Fibroblast of villous mesenchyme (primary cell): ENCODE results near the gene SRPK2. TPM values are rescaled to one million over a fixed set of nuclear protein-coding genes. Genes with fewer than 3 reads are reported as not detected.
"Not testable (repeated sequence)": the region's sequence is repeated elsewhere in the genome, so short reads cannot be mapped to it uniquely, and the experiment has no call there.

Source experiments
- DNase-seq: peaks from one replicate; pipeline ENCODE4 v3.0.0-alpha.2; 2010; ENCODE audit warnings: low read depth
- H3K4me3 ChIP-seq: 2 replicates; pipeline ENCODE4 v1.5.1; 2011; ENCODE audit warnings: low read depth, mild to moderate bottlenecking, low read length
- total RNA-seq: library from RNA; depleted of rRNA; stranded (reverse); fragments of >200 nt; gene quantifications from 2 replicates; pipeline ENCODE4 v1.2.3, GENCODE V29; 2012
- TF ChIP-seq, protein P1 (sequence below): IDR thresholded peaks from 2 replicates; pipeline ENCODE4 v1.5.1; 2012; ENCODE audit warnings: low read depth, mild to moderate bottlenecking, low read length; ENCODE audit not compliant: insufficient read depth

The SRPK2 gene
- total RNA-seq, 1 donor = 60.9 TPM

DNA sequence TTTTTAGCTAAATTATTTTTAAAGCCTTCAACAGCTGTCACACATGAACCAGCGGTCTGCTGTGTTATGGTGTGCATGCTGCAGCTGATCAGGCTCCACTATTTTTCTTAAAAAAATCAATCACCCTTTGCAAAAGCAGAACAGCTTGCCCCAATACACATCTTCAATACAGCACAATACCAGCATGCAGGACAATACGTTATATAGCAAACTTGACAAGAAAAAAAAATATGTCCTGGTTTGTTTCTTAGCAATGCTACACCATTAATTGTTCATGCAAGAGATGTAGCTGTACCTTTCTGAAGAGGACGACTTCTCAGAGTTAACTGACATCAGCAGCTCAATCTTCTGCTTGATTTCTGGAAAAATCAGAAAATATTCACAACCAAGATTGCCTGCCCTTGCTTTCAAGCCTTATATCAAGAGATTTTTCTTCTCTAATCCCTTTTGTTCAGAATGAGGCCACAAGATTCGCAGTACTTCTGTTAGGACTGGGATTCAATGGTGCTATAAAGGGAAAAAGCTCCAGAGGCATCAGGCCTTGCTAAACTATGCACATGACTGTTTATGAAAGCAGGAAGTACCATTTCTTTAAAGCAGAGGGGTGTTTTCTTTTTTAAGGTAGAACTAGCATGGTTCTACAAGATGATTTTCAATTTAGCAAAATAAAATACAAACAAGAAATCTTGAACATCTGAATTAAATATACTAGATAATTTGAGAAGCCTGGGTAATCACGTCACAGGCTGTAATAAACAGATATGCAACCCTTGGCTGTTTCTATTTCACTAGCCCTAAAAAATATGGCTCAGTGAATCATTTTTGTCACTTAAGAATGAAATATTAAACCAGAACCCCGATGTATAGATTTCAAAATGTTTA lies 120.0 kb downstream of the SRPK2 start:
- TF ChIP-seq, protein P1, sequence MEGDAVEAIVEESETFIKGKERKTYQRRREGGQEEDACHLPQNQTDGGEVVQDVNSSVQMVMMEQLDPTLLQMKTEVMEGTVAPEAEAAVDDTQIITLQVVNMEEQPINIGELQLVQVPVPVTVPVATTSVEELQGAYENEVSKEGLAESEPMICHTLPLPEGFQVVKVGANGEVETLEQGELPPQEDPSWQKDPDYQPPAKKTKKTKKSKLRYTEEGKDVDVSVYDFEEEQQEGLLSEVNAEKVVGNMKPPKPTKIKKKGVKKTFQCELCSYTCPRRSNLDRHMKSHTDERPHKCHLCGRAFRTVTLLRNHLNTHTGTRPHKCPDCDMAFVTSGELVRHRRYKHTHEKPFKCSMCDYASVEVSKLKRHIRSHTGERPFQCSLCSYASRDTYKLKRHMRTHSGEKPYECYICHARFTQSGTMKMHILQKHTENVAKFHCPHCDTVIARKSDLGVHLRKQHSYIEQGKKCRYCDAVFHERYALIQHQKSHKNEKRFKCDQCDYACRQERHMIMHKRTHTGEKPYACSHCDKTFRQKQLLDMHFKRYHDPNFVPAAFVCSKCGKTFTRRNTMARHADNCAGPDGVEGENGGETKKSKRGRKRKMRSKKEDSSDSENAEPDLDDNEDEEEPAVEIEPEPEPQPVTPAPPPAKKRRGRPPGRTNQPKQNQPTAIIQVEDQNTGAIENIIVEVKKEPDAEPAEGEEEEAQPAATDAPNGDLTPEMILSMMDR = no peak
- peak overlapping the region; percentile 57 for H3K4me3 ChIP-seq
- DNase-seq = peak; percentile 83

DNA sequence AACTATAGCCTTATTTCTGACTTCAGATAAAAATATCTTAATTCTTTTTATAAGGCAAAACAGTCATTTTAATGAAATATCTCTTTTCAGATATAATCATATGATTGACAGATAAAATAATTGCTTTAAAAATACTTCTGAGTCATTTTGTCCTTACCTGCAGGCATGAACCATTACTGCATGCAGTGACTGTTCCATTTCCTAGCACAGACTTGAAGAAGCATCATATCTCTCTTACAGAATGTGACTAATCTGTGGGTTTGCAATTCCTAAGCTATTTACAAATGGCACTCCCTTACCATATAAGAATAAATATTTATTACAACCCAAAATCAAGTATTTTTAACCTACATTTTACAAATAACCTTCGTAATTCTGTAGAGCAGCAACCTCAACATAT lies 120.7 kb downstream of the SRPK2 start:
- TF ChIP-seq, protein P1 = no peak
- H3K4me3 ChIP-seq = peak overlapping the region; percentile 57
- peak; percentile 67 for DNase-seq

DNA sequence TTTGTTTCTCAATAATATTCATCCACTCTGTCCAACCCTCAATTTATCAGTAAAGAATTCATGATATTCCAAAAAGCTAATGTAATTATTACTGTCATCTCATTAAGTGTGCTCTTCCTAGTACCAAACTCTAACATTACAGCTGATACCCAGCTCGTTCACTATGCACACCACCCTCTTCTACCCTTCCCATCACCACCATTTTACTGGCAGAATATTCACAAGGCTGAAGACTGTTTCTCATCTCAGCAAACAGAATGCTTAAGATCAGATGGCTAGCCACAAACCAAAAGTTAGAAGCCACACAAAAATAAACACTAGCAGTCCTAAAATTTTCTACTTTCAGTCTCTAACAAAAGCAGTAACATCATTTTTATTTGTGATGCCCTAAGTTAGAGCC lies 121.5 kb downstream of the SRPK2 start:
- peak overlapping the region; percentile 29 for H3K4me3 ChIP-seq
- TF ChIP-seq, protein P1 = no peak
- no peak for DNase-seq

DNA sequence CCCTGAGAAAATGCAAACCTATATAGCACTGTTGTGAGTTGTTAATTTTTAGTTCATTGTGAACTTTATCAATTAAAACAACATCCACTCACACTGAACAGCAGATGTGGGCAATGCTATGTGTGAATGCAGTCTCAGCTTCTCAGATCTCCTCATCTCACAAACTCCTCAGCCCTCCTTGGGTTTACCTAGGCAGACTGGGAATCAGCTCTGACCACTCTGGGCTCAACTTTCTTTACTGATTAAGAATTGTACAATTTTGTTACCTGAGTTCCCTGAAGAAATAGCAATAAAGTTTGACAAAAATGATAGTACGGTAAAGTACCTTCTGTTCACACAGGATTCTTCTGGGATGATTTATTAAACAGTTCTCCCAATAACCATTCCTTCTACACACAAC lies 124.0 kb downstream of the SRPK2 start:
- TF ChIP-seq, protein P1 = no peak
- no peak for DNase-seq
- H3K4me3 ChIP-seq = no peak overlapping the region

DNA sequence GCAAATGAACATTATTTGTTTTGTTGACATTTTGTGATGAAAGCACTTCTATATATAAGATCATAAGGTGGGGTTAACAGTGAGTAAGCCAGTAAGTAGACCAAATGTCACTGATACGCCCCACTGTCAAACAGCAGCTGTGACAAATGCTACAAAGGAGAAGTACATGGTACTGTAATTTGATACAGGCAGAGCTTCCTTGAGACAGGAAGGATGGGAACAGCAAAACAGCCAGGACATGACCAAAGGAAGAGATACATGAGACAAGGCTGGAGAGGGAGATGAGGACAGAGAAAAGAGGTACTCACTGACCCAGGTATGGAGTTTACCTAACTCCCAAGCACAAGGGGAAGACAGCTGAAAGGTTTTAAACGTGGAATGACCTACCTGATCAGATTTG lies 127.0 kb downstream of the SRPK2 start:
- H3K4me3 ChIP-seq = no peak overlapping the region
- TF ChIP-seq, protein P1 = no peak
- DNase-seq = peak; percentile 28

DNA sequence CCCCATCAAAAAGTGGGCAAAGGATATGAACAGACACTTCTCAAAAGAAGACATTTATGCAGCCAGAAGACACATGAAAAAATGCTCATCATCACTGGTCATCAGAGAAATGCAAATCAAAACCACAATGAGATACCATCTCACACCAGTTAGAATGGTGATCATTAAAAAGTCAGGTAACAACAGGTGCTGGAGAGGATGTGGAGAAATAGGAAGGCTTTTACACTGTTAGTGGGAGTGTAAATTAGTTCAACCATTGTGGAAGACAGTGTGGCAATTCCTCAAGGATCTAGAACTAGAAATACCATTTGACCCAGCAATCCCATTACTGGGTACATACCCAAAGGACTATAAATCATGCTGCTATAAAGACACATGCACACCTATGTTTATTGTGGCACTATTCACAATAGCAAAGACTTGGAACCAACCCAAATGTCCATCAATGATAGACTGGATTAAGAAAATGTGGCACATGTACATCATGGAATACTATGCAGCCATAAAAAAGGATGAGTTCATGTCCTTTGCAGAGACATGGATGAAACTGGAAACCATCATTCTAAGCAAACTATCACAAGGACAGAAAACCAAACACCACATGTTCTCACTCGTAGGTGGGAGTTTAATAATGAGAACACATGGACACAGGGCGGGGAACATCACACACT lies 128.4 kb downstream of the SRPK2 start:
- not testable (repeated sequence) for DNase-seq, H3K4me3 ChIP-seq

DNA sequence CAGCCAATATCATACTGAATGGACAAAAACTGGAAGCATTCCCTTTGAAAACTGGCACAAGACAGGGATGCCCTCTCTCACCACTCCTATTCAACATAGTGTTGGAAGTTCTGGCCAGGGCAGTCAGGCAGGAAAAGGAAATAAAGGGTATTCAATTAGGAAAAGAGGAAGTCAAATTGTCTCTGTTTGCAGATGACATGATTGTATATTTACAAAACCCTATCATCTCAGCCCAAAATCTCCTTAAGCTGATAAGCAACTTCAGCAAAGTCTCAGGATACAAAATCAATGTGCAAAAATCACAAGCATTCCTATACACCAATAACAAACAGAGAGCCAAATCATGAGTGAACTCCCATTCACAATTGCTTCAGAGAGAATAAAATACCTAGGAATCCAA lies 129.8 kb downstream of the SRPK2 start:
- not testable (repeated sequence) for H3K4me3 ChIP-seq, DNase-seq
